HG03571 (cell line): ENCODE measurements around the gene LCN12.

ENCODE experiments used
- ATAC-seq: cut with Tn5 transposase; IDR thresholded peaks from one replicate; pipeline ENCODE4 v1.9.1; 2021; ENCODE audit not compliant: unreplicated experiment

The LCN12 gene

GRCh38 chr9:136972335-136972734 lies 20.3 kb downstream of the LCN12 start:
- ATAC-seq, result no peak

- no peak for ATAC-seq
Measured at GRCh38 chr9:136972743-136973142, 20.7 kb downstream of the LCN12 start.

- ATAC-seq, result no peak
Measured at GRCh38 chr9:136973618-136974617, 21.8 kb downstream of the LCN12 start.

- ATAC-seq, result no peak
Measured at GRCh38 chr9:136974817-136975535, 22.9 kb downstream of the LCN12 start.

GRCh38 chr9:136975644-136976043 lies 23.6 kb downstream of the LCN12 start:
- no peak for ATAC-seq

GRCh38 chr9:136977223-136977622 lies 25.1 kb downstream of the LCN12 start, which contains the start of gene PTGDS:
PTGDS (plus strand) TSS chr9:136977504; CDS start chr9:136977579, 75 bp downstream.
- no peak for ATAC-seq

- no peak for ATAC-seq
Measured at GRCh38 chr9:136977649-136978072, 25.6 kb downstream of the LCN12 start.

GRCh38 chr9:136978073-136978864 lies 26.2 kb downstream of the LCN12 start:
- ATAC-seq, result no peak

- no peak for ATAC-seq
Measured at GRCh38 chr9:136978865-136979544, 26.9 kb downstream of the LCN12 start.

GRCh38 chr9:136979769-136980587 lies 27.9 kb downstream of the LCN12 start:
- ATAC-seq, result no peak

GRCh38 chr9:136980669-136981478 lies 28.8 kb downstream of the LCN12 start:
- no peak for ATAC-seq

GRCh38 chr9:136981588-136982231 lies 29.6 kb downstream of the LCN12 start:
- ATAC-seq, result no peak

GRCh38 chr9:136982232-136983051 lies 30.4 kb downstream of the LCN12 start, which contains the start of gene LCNL1:
LCNL1 (plus strand) TSS chr9:136982993; CDS start chr9:136983587, 594 bp downstream.
- no peak for ATAC-seq

GRCh38 chr9:136983167-136983566 lies 31.1 kb downstream of the LCN12 start:
- no peak for ATAC-seq

GRCh38 chr9:136983656-136984314 lies 31.7 kb downstream of the LCN12 start:
- no peak for ATAC-seq

- ATAC-seq, result no peak
Measured at GRCh38 chr9:136984464-136985026, 32.5 kb downstream of the LCN12 start.
